PC-9 (cell line): ENCODE results near the gene LMAN1L. TPM values are rescaled to one million over a fixed set of nuclear protein-coding genes. Genes with fewer than 3 reads are reported as not detected.

ENCODE experiments used
- BruUV-seq: library from RNA; stranded (reverse); fragments of 400-500 nt; replicated peaks from 2 replicates; lab custom pipeline; 2021; lab: Mats Ljungman, UMichigan
- CTCF ChIA-PET: fragments of 300-600 bp; sonication (Branson Sonifier 250); formaldehyde crosslinking; loops from one replicate; lab custom pipeline; 2022; ENCODE audit warnings: antibody characterized with exemption; lab: Charles Lee
- POLR2A ChIA-PET: fragments of 300-600 bp; sonication (Branson Sonifier 250); formaldehyde crosslinking; loops from one replicate; lab custom pipeline; 2022; ENCODE audit warnings: antibody characterized with exemption; ENCODE audit not compliant: unreplicated experiment; lab: Charles Lee
- DNase-seq, 2 experiments: peaks; one replicate each; pipeline versions ENCODE4 v3.0.0 to v3.0.0-alpha.2; 2015 to 2022; ENCODE audit warnings: mixed read lengths in 1 of 2
- H2AFZ ChIP-seq: fragments of 200-600 bp; sonication (generic); 2 replicates; pipeline ENCODE4 v1.8.1; 2017; ENCODE audit warnings: antibody characterized with exemption
- H3F3A ChIP-seq: fragments of 200-600 bp; sonication (generic); 2 replicates; pipeline ENCODE4 v1.8.1; 2017; ENCODE audit warnings: antibody characterized with exemption, mild to moderate bottlenecking, low read depth; ENCODE audit not compliant: insufficient read depth
- H3K27ac ChIP-seq: fragments of 200-600 bp; sonication (generic); 2 replicates; pipeline ENCODE4 v1.6.1; 2016; ENCODE audit warnings: mixed run types
- H3K27me3 ChIP-seq: fragments of 200-600 bp; sonication (generic); 2 replicates; pipeline ENCODE4 v1.6.1; 2016; ENCODE audit warnings: low read depth, mixed run types; ENCODE audit not compliant: insufficient read depth
- H3K36me3 ChIP-seq: fragments of 200-600 bp; sonication (generic); 2 replicates; pipeline ENCODE4 v1.6.1; 2016; ENCODE audit warnings: low read depth, mixed run types
- H3K4me1 ChIP-seq: fragments of 200-600 bp; sonication (generic); replicated peaks from 2 replicates; pipeline ENCODE4 v1.6.1; 2016; ENCODE audit warnings: mixed run types; ENCODE audit not compliant: insufficient read depth
- H3K4me2 ChIP-seq: fragments of 200-600 bp; sonication (generic); 2 replicates; pipeline ENCODE4 v1.6.1; 2017; ENCODE audit warnings: mixed run types
- H3K4me3 ChIP-seq: fragments of 200-600 bp; sonication (generic); 2 replicates; pipeline ENCODE4 v1.6.1; 2016; ENCODE audit warnings: mixed run types
- H3K79me2 ChIP-seq: fragments of 200-600 bp; sonication (generic); 2 replicates; pipeline ENCODE4 v1.6.1; 2017; ENCODE audit warnings: low read depth, mixed run types
- H3K9me2 ChIP-seq: fragments of 200-600 bp; sonication (generic); 2 replicates; pipeline ENCODE4 v1.8.1; 2017; ENCODE audit warnings: mild to moderate bottlenecking; ENCODE audit not compliant: insufficient read depth
- H3K9me3 ChIP-seq: fragments of 200-600 bp; sonication (generic); 2 replicates; pipeline ENCODE4 v1.8.1; 2016; ENCODE audit warnings: low read depth; ENCODE audit not compliant: insufficient read depth
- H4K20me1 ChIP-seq: fragments of 200-600 bp; sonication (generic); 2 replicates; pipeline ENCODE4 v1.8.1; 2017; ENCODE audit not compliant: insufficient read depth
- CTCF ChIP-seq: fragments of 200-600 bp; sonication (generic); conservative IDR thresholded peaks from 2 replicates; pipeline ENCODE4 v1.6.1; 2017; ENCODE audit warnings: mixed run types, antibody characterized with exemption, mild to moderate bottlenecking, moderate library complexity
- EZH2 ChIP-seq: fragments of 200-600 bp; sonication (generic); IDR thresholded peaks from 2 replicates; pipeline ENCODE4 v1.8.0; 2017; ENCODE audit warnings: antibody characterized with exemption, low read depth
- intact Hi-C: fragments of 100-400 bp; cut with micrococcal nuclease; formaldehyde crosslinking; loops from one replicate; pipeline ENCODE4 v1.10.0; 2022; ENCODE audit not compliant: unreplicated experiment
- total RNA-seq: library from RNA; stranded (reverse); gene quantifications from 2 replicates; pipeline ENCODE4 v1.2.3, GENCODE V29; 2021

The LMAN1L gene
- total RNA-seq, 1 experiment from 2014 or later = not detected

GRCh38 chr15:74808840-74809229, 3.8 kb upstream of the LMAN1L start:
- Histone ChIP-seq H3K27ac (no peak overlapping the region), H4K20me1 (no peaks in the 10 kb centered on the region), H3K4me3 (no peak overlapping the region), H3K4me2 (no peak overlapping the region), H3K9me2 (no peaks in the 10 kb centered on the region), H3K27me3 (no peaks in the 10 kb centered on the region), H3K9me3 (no peaks in the 10 kb centered on the region), H3K79me2 (no peaks in the 10 kb centered on the region), H3K4me1 (no peaks in the 10 kb centered on the region), H2AFZ (no peak overlapping the region), H3K36me3 (no peaks in the 10 kb centered on the region), H3F3A (peaks cover 3% of the 10 kb centered on the region; the same call in 1 of the 2 replicates)
- TF ChIP-seq CTCF = no peak; the same call in 1 of the 2 replicates
- no peak for TF ChIP-seq EZH2
- POLR2A ChIA-PET = no interaction called here
- intact Hi-C loops = no loop called here
- no peak for DNase-seq
- no TSS peak for BruUV-seq
- CTCF ChIA-PET = no interaction called here

- Histone ChIP-seq H3K9me2 (no peaks in the 10 kb centered on the region), H4K20me1 (no peaks in the 10 kb centered on the region), H3F3A (no peaks in the 10 kb centered on the region; the same call in 1 of the 2 replicates), H3K4me3 (no peak overlapping the region), H3K27me3 (no peaks in the 10 kb centered on the region), H3K36me3 (no peaks in the 10 kb centered on the region), H3K4me1 (no peaks in the 10 kb centered on the region), H3K79me2 (no peaks in the 10 kb centered on the region), H2AFZ (no peak overlapping the region), H3K4me2 (no peak overlapping the region), H3K27ac (no peak overlapping the region), H3K9me3 (no peaks in the 10 kb centered on the region)
- no peak for DNase-seq
- no peak for TF ChIP-seq EZH2
- no peak; the same call in 1 of the 2 replicates for TF ChIP-seq CTCF
- intact Hi-C loops = no loop called here
- ChIA-PET POLR2A (interaction anchor here (0.8 kb wide), 1 partner anchor 430 kb away, joined by 6 read pairs; no protein-coding TSS in a partner anchor), CTCF (interaction anchor here (0.5 kb wide), 1 partner anchor 431 kb away, joined by 8 read pairs; no protein-coding TSS in a partner anchor)
- no TSS peak for BruUV-seq
Measured at GRCh38 chr15:74809242-74809641, 3.4 kb upstream of the LMAN1L start.

GRCh38 chr15:74809956-74810355, 2.7 kb upstream of the LMAN1L start:
- H3K4me2 ChIP-seq = no peak overlapping the region
- H3K4me1 ChIP-seq = peaks cover 3% of the 10 kb centered on the region
- H4K20me1 ChIP-seq = no peaks in the 10 kb centered on the region
- no peaks in the 10 kb centered on the region for H3K79me2 ChIP-seq
- no peak overlapping the region for H3K27ac ChIP-seq
- no TSS peak for BruUV-seq
- CTCF ChIA-PET = interaction anchor here (0.5 to 0.7 kb wide), 2 partner anchors 248 to 432 kb away, joined by 6 to 8 read pairs; no protein-coding TSS in a partner anchor
- H3K9me2 ChIP-seq = no peaks in the 10 kb centered on the region
- H3K27me3 ChIP-seq = no peaks in the 10 kb centered on the region
- intact Hi-C loops = no loop called here
- POLR2A ChIA-PET = interaction anchor here (0.8 kb wide), 1 partner anchor 431 kb away, joined by 6 read pairs; no protein-coding TSS in a partner anchor
- no peaks in the 10 kb centered on the region for H3K9me3 ChIP-seq
- H2AFZ ChIP-seq = no peak overlapping the region
- no peaks in the 10 kb centered on the region for H3K36me3 ChIP-seq
- no peaks in the 10 kb centered on the region; the same call in 1 of the 2 replicates for H3F3A ChIP-seq
- TF ChIP-seq EZH2 (no peak), CTCF (no peak)
- H3K4me3 ChIP-seq = no peak overlapping the region
- no peak for DNase-seq
